ENCODE results near the gene NKD2.

NKD2 gene

GRCh38 chr5:1042626-1043025 lies 34.0 kb downstream of the NKD2 start:
- no peak overlapping the region for H3K27ac ChIP-seq
- no peak for TF ChIP-seq ZFX (IDR thresholded peaks at IDR 0.05; ENCODE audit: borderline replicate concordance)
- TF ChIP-seq CTCF (IDR thresholded peaks at IDR 0.05), result no peak

GRCh38 chr5:1043327-1043726 lies 34.7 kb downstream of the NKD2 start:
- TF ChIP-seq ZFX (IDR thresholded peaks at IDR 0.05; ENCODE audit: borderline replicate concordance) (no peak), CTCF (IDR thresholded peaks at IDR 0.05) (no peak)
- H3K27ac ChIP-seq, result no peak overlapping the region

GRCh38 chr5:1044117-1044516 lies 35.5 kb downstream of the NKD2 start:
- no peak overlapping the region for H3K27ac ChIP-seq
- TF ChIP-seq CTCF (IDR thresholded peaks at IDR 0.05) (no peak), ZFX (IDR thresholded peaks at IDR 0.05; ENCODE audit: borderline replicate concordance) (no peak)

GRCh38 chr5:1045960-1046560 lies 37.5 kb downstream of the NKD2 start:
- no peak overlapping the region for H3K27ac ChIP-seq
- TF ChIP-seq CTCF (IDR thresholded peaks at IDR 0.05) (no peak), ZFX (IDR thresholded peaks at IDR 0.05; ENCODE audit: borderline replicate concordance) (no peak)

GRCh38 chr5:1047332-1047965 lies 38.8 kb downstream of the NKD2 start:
- TF ChIP-seq CTCF (IDR thresholded peaks at IDR 0.05) (no peak), ZFX (IDR thresholded peaks at IDR 0.05; ENCODE audit: borderline replicate concordance) (no peak)
- no peak overlapping the region for H3K27ac ChIP-seq

GRCh38 chr5:1048162-1048721 lies 39.6 kb downstream of the NKD2 start:
- no peak for TF ChIP-seq CTCF (IDR thresholded peaks at IDR 0.05)
- TF ChIP-seq ZFX (IDR thresholded peaks at IDR 0.05; ENCODE audit: borderline replicate concordance), result no peak
- no peak overlapping the region for H3K27ac ChIP-seq
